Bronchial epithelial cell (primary cell): ENCODE results near the gene WDR6. TPM values are rescaled to one million over a fixed set of nuclear protein-coding genes. Genes with fewer than 3 reads are reported as not detected.

Source experiments
- DNase-seq: peaks from one replicate; pipeline ENCODE4 v3.0.0-alpha.2; 2010; ENCODE audit warnings: low read depth
- FAIRE-seq: peaks from 2 replicates; lab custom pipeline; 2011; peaks lifted over from hg19 to GRCh38; lab: Jason Lieb, UNC
- H3K27me3 ChIP-seq: 2 replicates; pipeline ENCODE4 v1.5.1; 2011; ENCODE audit warnings: low read length; ENCODE audit not compliant: control insufficient read depth, insufficient read depth
- H3K36me3 ChIP-seq: 2 replicates; pipeline ENCODE4 v1.5.1; 2011; ENCODE audit warnings: low read length; ENCODE audit not compliant: control insufficient read depth, insufficient read depth
- H3K4me3 ChIP-seq: 2 replicates; pipeline ENCODE4 v1.5.1; 2011; ENCODE audit warnings: mild to moderate bottlenecking, low read depth, low read length, control low read depth
- total RNA-seq: library from RNA; depleted of rRNA; stranded (reverse); fragments of >200 nt; gene quantifications from 2 replicates; pipeline ENCODE4 v1.2.1, GENCODE V29; 2014
- TF ChIP-seq, protein P1 (sequence below): IDR thresholded peaks from 2 replicates; pipeline ENCODE4 v1.5.1; 2011; ENCODE audit warnings: mild to moderate bottlenecking, moderate library complexity, low read length, control low read depth, inconsistent platforms; ENCODE audit not compliant: insufficient read depth, severe bottlenecking

Gene WDR6
- total RNA-seq, 1 donor from 2014 or later, result 61.1 TPM

DNA sequence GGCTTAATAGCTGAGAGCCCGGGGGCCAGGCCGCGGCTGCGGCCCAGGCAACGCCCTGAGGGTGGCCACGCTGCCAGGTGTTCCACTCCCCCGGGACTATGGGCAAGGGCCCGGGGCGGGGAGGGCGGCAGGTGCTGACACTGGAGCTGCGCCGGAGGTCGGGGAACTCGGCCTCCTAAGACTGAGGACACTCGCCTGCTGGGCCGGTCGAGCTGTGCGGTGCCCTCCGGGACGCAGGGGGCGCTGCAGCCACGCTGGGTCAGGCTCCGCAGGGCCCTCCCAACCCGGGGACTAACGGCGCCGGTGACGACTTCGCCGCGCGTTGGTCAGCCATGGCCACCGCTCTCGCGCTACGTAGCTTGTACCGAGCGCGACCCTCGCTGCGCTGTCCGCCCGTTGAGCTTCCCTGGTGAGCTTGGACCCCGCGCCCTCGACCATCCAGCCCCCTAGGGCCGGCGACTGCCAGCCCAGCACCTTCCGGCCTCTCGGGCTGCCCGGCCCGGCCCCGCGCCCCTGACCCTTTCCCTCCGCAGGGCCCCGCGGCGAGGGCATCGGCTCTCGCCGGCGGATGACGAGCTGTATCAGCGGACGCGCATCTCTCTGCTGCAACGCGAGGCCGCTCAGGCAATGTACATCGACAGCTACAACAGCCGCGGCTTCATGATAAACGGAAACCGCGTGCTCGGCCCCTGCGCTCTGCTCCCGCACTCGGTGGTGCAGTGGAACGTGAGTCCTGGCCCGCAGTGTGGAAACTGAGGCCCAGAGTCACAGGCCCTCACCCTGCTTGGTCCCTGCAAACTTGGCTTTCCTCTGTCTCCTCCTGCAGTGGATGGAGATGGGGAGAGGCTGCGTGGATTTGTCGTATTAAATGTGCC lies 14.9 kb downstream of the WDR6 start, which contains the start of gene NDUFAF3:
Gene NDUFAF3, plus strand, starts transcription at position 309 of the 875 bp plus-strand sequence. Its CDS starts 24 bp downstream, at position 333.
- peaks cover 30% of the 10 kb centered on the region for H3K36me3 ChIP-seq
- FAIRE-seq, result no peak
- DNase-seq, result peak; percentile 83
- H3K27me3 ChIP-seq, result no peaks in the 10 kb centered on the region
- peak within 1 kb of the TSS; percentile 93 for H3K4me3 ChIP-seq
- TF ChIP-seq, protein P1, sequence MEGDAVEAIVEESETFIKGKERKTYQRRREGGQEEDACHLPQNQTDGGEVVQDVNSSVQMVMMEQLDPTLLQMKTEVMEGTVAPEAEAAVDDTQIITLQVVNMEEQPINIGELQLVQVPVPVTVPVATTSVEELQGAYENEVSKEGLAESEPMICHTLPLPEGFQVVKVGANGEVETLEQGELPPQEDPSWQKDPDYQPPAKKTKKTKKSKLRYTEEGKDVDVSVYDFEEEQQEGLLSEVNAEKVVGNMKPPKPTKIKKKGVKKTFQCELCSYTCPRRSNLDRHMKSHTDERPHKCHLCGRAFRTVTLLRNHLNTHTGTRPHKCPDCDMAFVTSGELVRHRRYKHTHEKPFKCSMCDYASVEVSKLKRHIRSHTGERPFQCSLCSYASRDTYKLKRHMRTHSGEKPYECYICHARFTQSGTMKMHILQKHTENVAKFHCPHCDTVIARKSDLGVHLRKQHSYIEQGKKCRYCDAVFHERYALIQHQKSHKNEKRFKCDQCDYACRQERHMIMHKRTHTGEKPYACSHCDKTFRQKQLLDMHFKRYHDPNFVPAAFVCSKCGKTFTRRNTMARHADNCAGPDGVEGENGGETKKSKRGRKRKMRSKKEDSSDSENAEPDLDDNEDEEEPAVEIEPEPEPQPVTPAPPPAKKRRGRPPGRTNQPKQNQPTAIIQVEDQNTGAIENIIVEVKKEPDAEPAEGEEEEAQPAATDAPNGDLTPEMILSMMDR, result peak; percentile 99

DNA sequence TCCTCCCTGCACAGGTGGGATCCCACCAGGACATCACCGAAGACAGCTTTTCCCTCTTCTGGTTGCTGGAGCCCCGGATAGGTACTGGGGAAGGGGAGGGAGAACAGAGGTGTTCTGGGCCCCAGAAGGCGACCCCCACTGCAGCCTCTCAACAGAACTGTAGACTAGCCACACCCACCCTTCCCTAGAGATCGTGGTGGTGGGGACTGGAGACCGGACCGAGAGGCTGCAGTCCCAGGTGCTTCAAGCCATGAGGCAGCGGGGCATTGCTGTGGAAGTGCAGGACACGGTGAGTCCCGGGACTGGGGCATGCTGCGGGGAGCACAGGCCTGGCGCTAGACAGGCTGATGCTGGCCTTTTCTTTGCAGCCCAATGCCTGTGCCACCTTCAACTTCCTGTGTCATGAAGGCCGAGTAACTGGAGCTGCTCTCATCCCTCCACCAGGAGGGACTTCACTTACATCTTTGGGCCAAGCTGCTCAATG lies 15.5 kb downstream of the WDR6 start:
- H3K36me3 ChIP-seq, result peaks cover 34% of the 10 kb centered on the region
- TF ChIP-seq, protein P1, result no peak
- peak overlapping the region; percentile 93 for H3K4me3 ChIP-seq
- no peaks in the 10 kb centered on the region for H3K27me3 ChIP-seq
- DNase-seq (no peak), FAIRE-seq (no peak)

DNA sequence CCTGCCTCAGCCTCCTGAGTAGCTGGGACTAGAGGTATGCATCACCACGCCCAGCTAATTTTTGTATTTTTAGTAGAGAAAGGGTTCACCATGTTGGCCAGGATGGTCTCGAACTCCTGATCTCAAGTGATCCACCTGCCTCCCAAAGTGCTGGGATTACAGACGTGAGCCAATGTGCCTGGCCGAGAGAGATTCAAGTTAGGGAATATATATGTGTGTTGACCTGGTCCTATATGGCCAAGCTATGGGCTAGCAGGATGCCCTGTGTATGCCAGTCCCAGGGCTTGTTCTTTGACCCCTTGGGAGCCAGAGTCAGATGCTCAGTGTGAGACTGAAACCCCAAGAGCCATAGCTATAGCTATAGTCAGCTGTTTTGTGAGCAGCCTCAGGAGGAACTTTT lies 16.6 kb downstream of the WDR6 start:
- H3K27me3 ChIP-seq, result no peaks in the 10 kb centered on the region
- H3K4me3 ChIP-seq, result no peak overlapping the region
- DNase-seq (no peak), FAIRE-seq (no peak)
- TF ChIP-seq, protein P1, result no peak
- H3K36me3 ChIP-seq, result peaks cover 38% of the 10 kb centered on the region

DNA sequence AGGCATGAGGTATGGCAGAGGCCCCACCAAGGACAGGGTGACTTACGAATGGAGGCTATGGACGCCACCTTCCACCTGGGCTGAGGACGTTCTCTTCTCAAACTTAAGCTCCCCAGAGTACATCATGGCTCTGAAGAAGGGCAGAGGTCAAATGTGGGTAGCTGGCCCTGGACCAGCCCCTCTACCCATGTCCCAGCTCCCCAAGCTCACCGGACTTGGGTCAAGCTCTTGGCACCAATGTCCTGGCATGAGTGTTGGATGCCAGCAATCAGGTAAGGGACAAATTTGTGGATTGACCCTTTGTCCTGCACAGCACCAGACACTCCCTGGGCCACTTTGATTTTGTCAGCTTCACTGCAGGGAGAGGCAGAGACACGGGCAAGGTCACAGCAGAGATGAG lies 17.3 kb downstream of the WDR6 start:
- TF ChIP-seq, protein P1, result no peak
- FAIRE-seq (no peak), DNase-seq (no peak)
- no peaks in the 10 kb centered on the region for H3K27me3 ChIP-seq
- H3K4me3 ChIP-seq, result no peak overlapping the region
- H3K36me3 ChIP-seq, result peaks cover 38% of the 10 kb centered on the region

DNA sequence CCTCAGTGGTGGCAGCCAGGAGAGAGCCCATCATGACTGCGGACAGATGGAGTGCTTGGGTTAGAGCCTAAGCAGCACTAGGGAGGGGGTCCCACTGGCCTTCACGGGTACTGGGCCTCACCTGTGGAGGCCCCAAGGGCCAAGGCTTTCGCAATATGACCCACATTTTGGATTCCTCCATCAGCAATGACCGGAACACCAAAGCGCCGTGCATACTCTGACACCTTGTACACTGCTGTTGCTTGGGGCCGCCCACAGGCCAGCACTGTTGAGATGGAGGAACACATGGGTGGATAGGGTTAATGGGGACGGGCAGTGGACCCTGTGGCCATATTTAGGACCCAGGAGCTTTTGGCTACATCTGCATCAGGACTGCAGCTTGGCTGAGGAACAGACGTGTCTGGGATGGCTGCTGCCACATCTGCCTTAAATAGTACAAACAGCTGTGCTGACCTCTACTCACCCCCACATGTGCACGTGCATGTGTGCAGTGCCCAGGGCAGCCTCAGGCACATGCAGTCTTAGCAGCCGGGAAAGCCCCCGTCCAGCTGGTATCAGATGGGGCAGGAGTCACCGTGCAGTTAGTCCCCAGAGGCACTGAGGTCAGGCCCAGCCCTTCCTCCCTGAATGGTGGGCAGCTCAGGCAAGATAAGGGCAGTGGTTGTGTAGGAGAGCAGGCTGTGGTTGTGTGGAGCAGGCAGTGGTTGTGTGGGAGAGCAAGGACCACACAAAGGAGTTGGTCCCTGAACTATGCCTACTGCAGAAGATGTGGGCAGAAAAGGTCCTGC lies 18.0 kb downstream of the WDR6 start:
- no peak for FAIRE-seq
- TF ChIP-seq, protein P1, result no peak
- H3K36me3 ChIP-seq, result peaks cover 38% of the 10 kb centered on the region

More for the DNA sequence above, 18.0 kb downstream of the WDR6 start:
- Histone ChIP-seq H3K27me3 (no peaks in the 10 kb centered on the region), H3K4me3 (no peak overlapping the region)
- DNase-seq, result no peak
